B cell (primary cell): ENCODE results near the gene RNF114. TPM values are rescaled to one million over a fixed set of nuclear protein-coding genes. Genes with fewer than 3 reads are reported as not detected.

ENCODE experiments used
- ATAC-seq: fragments of 200-7000 bp; cut with Tn5 transposase; one replicate; pipeline ENCODE4 v1.10.0; 2021; ENCODE audit warnings: low read depth, mild to moderate bottlenecking, moderate number of reproducible peaks, moderate library complexity
- CTCF ChIA-PET: fragments of 350-600 bp; sonication (Branson Sonifier 250); formaldehyde crosslinking; loops from one replicate; lab custom pipeline; 2021; ENCODE audit warnings: antibody characterized with exemption, inconsistent platforms; lab: Charles Lee
- POLR2A ChIA-PET: fragments of 350-600 bp; sonication (Branson Sonifier 250); formaldehyde crosslinking; loops from one replicate; lab custom pipeline; 2021; ENCODE audit warnings: antibody characterized with exemption; lab: Charles Lee
- DNase-seq: peaks from one replicate; pipeline ENCODE4 v3.0.0; 2013
- H2AFZ ChIP-seq: 2 replicates; pipeline ENCODE4 v1.6.1; 2012; ENCODE audit warnings: mild to moderate bottlenecking, low read depth, low read length; ENCODE audit not compliant: insufficient read depth, poor library complexity, severe bottlenecking
- H3K27ac ChIP-seq, 2 donors: 1 replicate in 1 of 2; 2 replicates in 1 of 2; pipeline ENCODE4 v1.5.1; 2012 to 2013; ENCODE audit warnings: low read length in 2 of 2, mild to moderate bottlenecking in 2 of 2, moderate library complexity in 1 of 2
- H3K27me3 ChIP-seq, 4 experiments: fragments of 200-600 bp in 1 of 4; sonication (generic) in 1 of 4; replicated peaks in 1 of 4; 1 replicate in 2 of 4; 2 replicates in 2 of 4; pipeline versions ENCODE4 v1.6.1 to v1.7.0; 2013 to 2016; ENCODE audit warnings: low read length in 3 of 4, mild to moderate bottlenecking in 2 of 4, mixed read lengths in 1 of 4, moderate library complexity in 1 of 4; ENCODE audit not compliant: insufficient read depth in 4 of 4, control insufficient read depth in 3 of 4; ENCODE audit errors: control extremely low read depth in 1 of 4
- H3K36me3 ChIP-seq, 2 experiments: replicated peaks in 1 of 2; 1 replicate in 1 of 2; 2 replicates in 1 of 2; pipeline versions ENCODE4 v1.6.1 to v1.7.1; 2013; ENCODE audit warnings: low read length in 1 of 2; ENCODE audit not compliant: insufficient read depth in 2 of 2, control insufficient read depth in 1 of 2; ENCODE audit errors: control extremely low read depth in 1 of 2, extremely low read depth in 1 of 2
- H3K4me1 ChIP-seq, 2 donors: fragments of 200-600 bp in 1 of 2; sonication (generic) in 1 of 2; 1 replicate in 1 of 2; 2 replicates in 1 of 2; pipeline versions ENCODE4 v1.5.1 to v1.6.1; 2013 to 2017; ENCODE audit warnings: low read length in 2 of 2; ENCODE audit not compliant: control insufficient read depth in 2 of 2, insufficient read depth in 2 of 2
- H3K4me2 ChIP-seq: replicated peaks from 2 replicates; pipeline ENCODE3; 2012; ENCODE audit warnings: mild to moderate bottlenecking, low read depth, low read length; ENCODE audit not compliant: poor library complexity, severe bottlenecking
- H3K4me3 ChIP-seq, 5 experiments: fragments of 200-600 bp in 1 of 5; sonication (generic) in 1 of 5; 1 replicate in 3 of 5; 2 replicates in 2 of 5; pipeline versions ENCODE4 v1.5.1 to v1.7.0; 2011 to 2016; ENCODE audit warnings: low read length in 4 of 5, mild to moderate bottlenecking in 4 of 5, low read depth in 2 of 5, control low read depth in 1 of 5, moderate library complexity in 1 of 5; ENCODE audit not compliant: insufficient read depth in 1 of 5; ENCODE audit errors: control extremely low read depth in 1 of 5, extremely low read depth in 1 of 5
- H3K79me2 ChIP-seq: fragments of 200-600 bp; sonication (generic); one replicate; pipeline ENCODE4 v1.6.0; 2016; ENCODE audit warnings: low read length; ENCODE audit not compliant: control insufficient read depth, insufficient read depth
- H3K9ac ChIP-seq: fragments of 200-600 bp; sonication (generic); 2 replicates; pipeline ENCODE4 v1.6.1; 2017; ENCODE audit warnings: mild to moderate bottlenecking, low read length, moderate library complexity
- H3K9me3 ChIP-seq, 3 donors: one replicate each; pipeline versions ENCODE4 v1.6.1 to v1.7.1; 2013; ENCODE audit warnings: low read length in 2 of 3; ENCODE audit not compliant: control insufficient read depth in 2 of 3, insufficient read depth in 1 of 3; ENCODE audit errors: control extremely low read depth in 1 of 3
- H4K20me1 ChIP-seq: 2 replicates; pipeline ENCODE4 v1.6.0; 2012; ENCODE audit warnings: mild to moderate bottlenecking, low read length; ENCODE audit not compliant: insufficient read depth, control insufficient read depth, poor library complexity, severe bottlenecking
- H3K27ac Mint-ChIP-seq: one replicate; pipeline ENCODE4 v1.8.0; 2021; ENCODE audit warnings: mixed read lengths
- H3K27me3 Mint-ChIP-seq: one replicate; pipeline ENCODE4 v1.8.0; 2021; ENCODE audit warnings: mixed read lengths
- H3K4me1 Mint-ChIP-seq: one replicate; pipeline ENCODE4 v1.8.0; 2021; ENCODE audit warnings: mixed read lengths
- H3K4me3 Mint-ChIP-seq: one replicate; pipeline ENCODE4 v1.8.0; 2021; ENCODE audit warnings: mixed read lengths
- H3K9me3 Mint-ChIP-seq: one replicate; pipeline ENCODE4 v1.8.0; 2022; ENCODE audit warnings: mixed read lengths; ENCODE audit not compliant: insufficient read depth
- CTCF ChIP-seq: fragments of 200-600 bp; IDR thresholded peaks from one replicate; pipeline ENCODE4 v1.8.0; 2022; ENCODE audit warnings: antibody characterized with exemption, mild to moderate bottlenecking
- EZH2 ChIP-seq: IDR thresholded peaks from 2 replicates; pipeline ENCODE4 v1.6.1; 2012; ENCODE audit warnings: borderline replicate concordance, low read depth, mild to moderate bottlenecking, moderate library complexity, low read length; ENCODE audit not compliant: insufficient read depth, poor library complexity, severe bottlenecking
- WGBS: methylation state at CpG from one replicate; pipeline ENCODE4 v1.1.5; 2013; ENCODE audit warnings: missing lambda C conversion rate; ENCODE audit not compliant: insufficient coverage; 5-methylcytosine and 5-hydroxymethylcytosine counted together
- intact Hi-C: fragments of 100-400 bp; cut with micrococcal nuclease; formaldehyde crosslinking; loops from one replicate; pipeline ENCODE4 v1.10.0; 2022
- polyA plus RNA-seq: library from polyadenylated mRNA; depleted of rRNA; stranded (reverse); fragments of >200 nt; gene quantifications from 2 replicates; pipeline ENCODE4 v1.2.3, GENCODE V29; 2012
- total RNA-seq, 2 donors: library from RNA; stranded (reverse); fragments of 120-200 nt in 1 of 2; gene quantifications; 1 replicate in 1 of 2; 2 replicates in 1 of 2; pipeline versions ENCODE4 v1.2.3 to v1.2.4, GENCODE V29; 2013 to 2022

Gene RNF114
- total and polyA plus RNA-seq, 2 donors (not counting 1 experiment from before 2014, with no cell fraction given): 81.7 to 117 TPM

- Mint-ChIP-seq H3K4me3 (peak overlapping the region; percentile 99), H3K27ac (peak overlapping the region; percentile 88), H3K27me3 (no peaks in the 10 kb centered on the region), H3K4me1 (peaks cover 43% of the 10 kb centered on the region), H3K9me3 (no peaks in the 10 kb centered on the region)
- intact Hi-C loops: loop anchor here (1.0 to 5.0 kb wide), 7 partner anchors 7 to 797 kb away; partner anchors contain the start of genes PARD6B, SLC9A8 and SPATA2
- Histone ChIP-seq H3K9me3 (no peaks in the 10 kb centered on the region), H3K36me3 (peaks cover 1 to 3% of the 10 kb centered on the region in 2 experiments), H3K27ac (peak overlapping the region; percentile 66 to 69), H3K27me3 (no peaks in the 10 kb centered on the region), H3K4me1 (peaks cover 33 to 42% of the 10 kb centered on the region in 2 donors), H2AFZ (peak overlapping the region; percentile 66), H3K4me3 (peak overlapping the region; percentile 59 to 99 (median 94)), H4K20me1 (peaks cover 43% of the 10 kb centered on the region), H3K4me2 (peak overlapping the region; percentile 87), H3K79me2 (peaks cover 52% of the 10 kb centered on the region), H3K9ac (peak overlapping the region; percentile 98)
- peak; percentile 2 for ATAC-seq
- no peak for DNase-seq
- ChIA-PET CTCF (interaction anchor here (0.5 to 2.1 kb wide), 8 partner anchors 9 to 255 kb away, joined by 3 to 10 read pairs (median 4); partner anchors contain the start of gene CEBPB), POLR2A (interaction anchor here (0.6 to 2.1 kb wide), 8 partner anchors 19 to 1040 kb away, joined by 3 to 19 read pairs (median 4); partner anchors contain the start of genes PEDS1 and ZNFX1)
- WGBS: 14% methylated on average over 6 of the region's 21 CpGs
- TF ChIP-seq CTCF (no peak), EZH2 (no peak)
These were observed 448 bp upstream of the RNF114 start for GRCh38 chr20:49935746-49936152.
